ENCODE results near the gene MYL7. TPM values are rescaled to one million over a fixed set of nuclear protein-coding genes. Genes with fewer than 3 reads are reported as not detected.

MYL7 gene
- total RNA-seq, 1 experiment from 2014 or later, result not detected

DNA sequence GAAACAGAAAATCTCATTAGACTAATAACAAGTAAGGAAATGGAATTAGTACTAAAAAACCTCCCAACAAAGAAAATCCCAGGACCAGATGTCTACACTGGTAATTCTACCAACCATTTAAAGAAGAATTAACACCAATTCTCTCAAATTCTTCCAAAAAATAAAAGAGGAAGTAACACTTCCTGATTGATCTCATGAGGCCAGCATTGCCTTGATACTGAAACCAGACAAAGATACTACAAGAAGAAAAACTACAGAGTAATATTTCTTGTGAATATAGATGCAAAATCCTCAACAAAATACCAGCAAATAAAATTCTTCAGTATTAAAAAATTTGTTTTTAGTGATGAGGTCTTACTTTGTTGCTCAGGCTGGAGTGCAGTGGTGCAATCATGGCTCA is 26.8 kb upstream of the MYL7 start:
- BruUV-seq (replicated peaks), result no TSS peak
- ChIA-PET POLR2A (no interaction called here), CTCF (no interaction called here)
- no peak for DNase-seq (ENCODE audit: unreplicated experiment)
- H3K4me1 Mint-ChIP-seq (ENCODE audit: insufficient read depth, unreplicated experiment), result peaks cover 10% of the 10 kb centered on the region
- intact Hi-C loops (cut with micrococcal nuclease), result no loop called here
- no peaks in the 10 kb centered on the region for H3K9me3 Mint-ChIP-seq (ENCODE audit: unreplicated experiment)
- no peaks in the 10 kb centered on the region for H3K36me3 Mint-ChIP-seq (ENCODE audit: insufficient read depth, unreplicated experiment)
- no peak overlapping the region for H3K27ac Mint-ChIP-seq (ENCODE audit: low read depth, unreplicated experiment)
- TF ChIP-seq, protein P1, sequence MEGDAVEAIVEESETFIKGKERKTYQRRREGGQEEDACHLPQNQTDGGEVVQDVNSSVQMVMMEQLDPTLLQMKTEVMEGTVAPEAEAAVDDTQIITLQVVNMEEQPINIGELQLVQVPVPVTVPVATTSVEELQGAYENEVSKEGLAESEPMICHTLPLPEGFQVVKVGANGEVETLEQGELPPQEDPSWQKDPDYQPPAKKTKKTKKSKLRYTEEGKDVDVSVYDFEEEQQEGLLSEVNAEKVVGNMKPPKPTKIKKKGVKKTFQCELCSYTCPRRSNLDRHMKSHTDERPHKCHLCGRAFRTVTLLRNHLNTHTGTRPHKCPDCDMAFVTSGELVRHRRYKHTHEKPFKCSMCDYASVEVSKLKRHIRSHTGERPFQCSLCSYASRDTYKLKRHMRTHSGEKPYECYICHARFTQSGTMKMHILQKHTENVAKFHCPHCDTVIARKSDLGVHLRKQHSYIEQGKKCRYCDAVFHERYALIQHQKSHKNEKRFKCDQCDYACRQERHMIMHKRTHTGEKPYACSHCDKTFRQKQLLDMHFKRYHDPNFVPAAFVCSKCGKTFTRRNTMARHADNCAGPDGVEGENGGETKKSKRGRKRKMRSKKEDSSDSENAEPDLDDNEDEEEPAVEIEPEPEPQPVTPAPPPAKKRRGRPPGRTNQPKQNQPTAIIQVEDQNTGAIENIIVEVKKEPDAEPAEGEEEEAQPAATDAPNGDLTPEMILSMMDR (IDR thresholded peaks at IDR 0.05; ENCODE audit: unreplicated experiment), result no peak
- H3K4me3 Mint-ChIP-seq (ENCODE audit: unreplicated experiment), result no peak overlapping the region
- H3K27me3 Mint-ChIP-seq (ENCODE audit: insufficient read depth, unreplicated experiment), result no peaks in the 10 kb centered on the region

- Mint-ChIP-seq H3K4me1 (ENCODE audit: insufficient read depth, unreplicated experiment) (peaks cover 19% of the 10 kb centered on the region), H3K27ac (ENCODE audit: low read depth, unreplicated experiment) (no peak overlapping the region), H3K27me3 (ENCODE audit: insufficient read depth, unreplicated experiment) (no peaks in the 10 kb centered on the region), H3K36me3 (ENCODE audit: insufficient read depth, unreplicated experiment) (no peaks in the 10 kb centered on the region), H3K9me3 (ENCODE audit: unreplicated experiment) (no peaks in the 10 kb centered on the region), H3K4me3 (ENCODE audit: unreplicated experiment) (no peak overlapping the region)
- ChIA-PET POLR2A (interaction anchor here (0.7 to 1.2 kb wide), 4 partner anchors 9 to 299 kb away, joined by 3 to 4 read pairs (median 3); no protein-coding TSS in a partner anchor), CTCF (interaction anchor here (0.7 kb wide), 2 partner anchors 14 to 52 kb away, joined by 3 read pairs; no protein-coding TSS in a partner anchor)
- TF ChIP-seq, protein P1 (IDR thresholded peaks at IDR 0.05; ENCODE audit: unreplicated experiment), result no peak
- BruUV-seq (replicated peaks), result no TSS peak
- peak; percentile 68 for DNase-seq (ENCODE audit: unreplicated experiment)
- intact Hi-C loops (cut with micrococcal nuclease), result no loop called here
Measured at GRCh38 chr7:44163591-44163990, 22.5 kb upstream of the MYL7 start.

DNA sequence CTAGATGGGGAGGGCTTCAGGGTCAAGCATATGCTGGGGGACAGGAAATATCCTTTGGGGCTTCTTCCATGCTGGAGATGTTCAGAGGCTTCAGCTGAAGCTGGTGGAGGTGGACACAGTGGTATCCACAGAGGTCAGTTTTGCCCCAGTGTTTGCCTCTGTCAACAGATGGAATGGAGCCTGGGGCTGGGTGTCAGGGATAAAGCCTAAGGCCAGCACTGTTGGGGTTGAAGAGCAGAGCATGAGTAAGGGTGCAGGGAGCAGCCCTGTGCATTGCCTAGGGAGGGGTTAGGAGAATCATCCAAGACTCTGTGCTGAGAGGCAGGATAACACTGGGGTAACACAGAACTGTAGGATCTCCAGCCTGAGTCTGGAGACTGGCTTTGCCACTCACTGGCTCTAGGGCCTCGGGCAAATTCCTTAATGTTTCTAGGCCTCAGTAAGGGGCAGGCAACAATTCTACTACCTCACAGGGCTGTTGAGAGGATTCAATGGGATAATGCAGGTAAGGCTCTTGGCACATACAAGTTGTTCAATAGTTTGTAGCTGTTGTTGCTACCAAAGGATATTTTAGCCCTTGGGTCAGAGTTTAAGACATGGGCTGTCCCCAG is 21.8 kb upstream of the MYL7 start:
- POLR2A ChIA-PET, result interaction anchor here (0.9 to 1.2 kb wide), 3 partner anchors 8 to 88 kb away, joined by 3 to 4 read pairs (median 3); no protein-coding TSS in a partner anchor
- H3K4me1 Mint-ChIP-seq (ENCODE audit: insufficient read depth, unreplicated experiment), result peaks cover 19% of the 10 kb centered on the region
- no peaks in the 10 kb centered on the region for H3K9me3 Mint-ChIP-seq (ENCODE audit: unreplicated experiment)
- no peak overlapping the region for H3K27ac Mint-ChIP-seq (ENCODE audit: low read depth, unreplicated experiment)
- no peak for DNase-seq (ENCODE audit: unreplicated experiment)
- CTCF ChIA-PET, result interaction anchor here (0.7 to 1.4 kb wide), 4 partner anchors 9 to 51 kb away, joined by 3 to 4 read pairs (median 3); no protein-coding TSS in a partner anchor
- TF ChIP-seq, protein P1 (IDR thresholded peaks at IDR 0.05; ENCODE audit: unreplicated experiment), result no peak
- BruUV-seq (replicated peaks), result no TSS peak
- no peaks in the 10 kb centered on the region for H3K27me3 Mint-ChIP-seq (ENCODE audit: insufficient read depth, unreplicated experiment)
- intact Hi-C loops (cut with micrococcal nuclease), result no loop called here
- no peaks in the 10 kb centered on the region for H3K36me3 Mint-ChIP-seq (ENCODE audit: insufficient read depth, unreplicated experiment)
- H3K4me3 Mint-ChIP-seq (ENCODE audit: unreplicated experiment), result no peak overlapping the region

- POLR2A ChIA-PET, result interaction anchor here (1.0 kb wide), 1 partner anchor 87 kb away, joined by 3 read pairs; no protein-coding TSS in a partner anchor
- no peaks in the 10 kb centered on the region for H3K27me3 Mint-ChIP-seq (ENCODE audit: insufficient read depth, unreplicated experiment)
Measured at GRCh38 chr7:44162179-44162578, 21.0 kb upstream of the MYL7 start.

More at GRCh38 chr7:44162179-44162578, 21.0 kb upstream of the MYL7 start:
- H3K27ac Mint-ChIP-seq (ENCODE audit: low read depth, unreplicated experiment), result no peak overlapping the region
- no peaks in the 10 kb centered on the region for H3K9me3 Mint-ChIP-seq (ENCODE audit: unreplicated experiment)
- no peak overlapping the region for H3K4me3 Mint-ChIP-seq (ENCODE audit: unreplicated experiment)
- intact Hi-C loops (cut with micrococcal nuclease), result no loop called here
- TF ChIP-seq, protein P1 (IDR thresholded peaks at IDR 0.05; ENCODE audit: unreplicated experiment), result no peak
- no peaks in the 10 kb centered on the region for H3K36me3 Mint-ChIP-seq (ENCODE audit: insufficient read depth, unreplicated experiment)
- BruUV-seq (replicated peaks), result no TSS peak
- DNase-seq (ENCODE audit: unreplicated experiment), result peak; percentile 40
- CTCF ChIA-PET, result interaction anchor here (0.8 to 1.4 kb wide), 3 partner anchors 10 to 52 kb away, joined by 3 to 4 read pairs (median 3); no protein-coding TSS in a partner anchor
- H3K4me1 Mint-ChIP-seq (ENCODE audit: insufficient read depth, unreplicated experiment), result peaks cover 19% of the 10 kb centered on the region
